HCT116 (cell line): ENCODE measurements around the gene SCFD2. TPM values are rescaled to one million over a fixed set of nuclear protein-coding genes. Genes with fewer than 3 reads are reported as not detected.

Experiments
- ATAC-seq: fragments of 200-7000 bp; cut with Tn5 transposase; 2 replicates; pipeline ENCODE4 v1.9.1; 2020; ENCODE audit warnings: mild to moderate bottlenecking, moderate library complexity
- BruUV-seq: library from RNA; stranded (reverse); fragments of 400-500 nt; replicated peaks from 2 replicates; lab custom pipeline; 2021; lab: Mats Ljungman, UMichigan
- CTCF ChIA-PET: fragments of 300-600 bp; sonication (Branson Sonifier 250); formaldehyde crosslinking; loops from one replicate; lab custom pipeline; 2021; ENCODE audit warnings: antibody characterized with exemption; lab: Charles Lee
- POLR2A ChIA-PET: fragments of 300-600, 350-600 bp; sonication (Branson Sonifier 250); formaldehyde crosslinking; loops from one replicate; lab custom pipeline; 2021; ENCODE audit warnings: antibody characterized with exemption; lab: Charles Lee
- RAD21 ChIA-PET, 2 experiments: fragments of 300-600 bp; sonication (Branson Sonifier 250); formaldehyde crosslinking; loops; one replicate each; lab custom pipeline; 2023; ENCODE audit warnings: low total read pairs in 2 of 2; ENCODE audit not compliant: uncharacterized antibody in 2 of 2, unreplicated experiment in 2 of 2, low non-redundant PET in 1 of 2; lab: Charles Lee
- DNase-seq: peaks from one replicate; pipeline ENCODE4 v3.0.0-alpha.2; 2010; ENCODE audit warnings: low read depth, low spot score
- H2AFZ ChIP-seq: fragments of 200-600 bp; shearing (Covaris generic), sonication (generic); 2 replicates; pipeline ENCODE4 v1.6.1; 2017; ENCODE audit warnings: low read depth, mixed run types, mixed read lengths, antibody characterized with exemption, low read length; ENCODE audit not compliant: poor library complexity, severe bottlenecking
- H3K27ac ChIP-seq: 2 replicates; pipeline ENCODE4 v1.5.1; 2012; ENCODE audit warnings: low read depth, low read length
- H3K27me3 ChIP-seq: fragments of 200-600 bp; sonication (generic); 2 replicates; pipeline ENCODE4 v1.6.1; 2016; ENCODE audit warnings: mixed run types, low read length, mixed read lengths; ENCODE audit not compliant: insufficient read depth
- H3K36me3 ChIP-seq, 2 experiments: fragments of 200-500 bp in 1 of 2; fragments of 200-600 bp in 1 of 2; sonication (Bioruptor generic) in 1 of 2; sonication (generic) in 1 of 2; 2 replicates each; pipeline versions ENCODE4 v1.5.1 to v1.6.1; 2014 to 2016; ENCODE audit warnings: low read length in 2 of 2, inconsistent platforms in 1 of 2, mixed read lengths in 1 of 2, mixed run types in 1 of 2; ENCODE audit not compliant: insufficient read depth in 2 of 2, control insufficient read depth in 1 of 2
- H3K4me1 ChIP-seq, 2 experiments: fragments of 200-600 bp in 1 of 2; sonication (generic) in 1 of 2; 2 replicates each; pipeline versions ENCODE4 v1.5.1 to v1.6.1; 2012 to 2017; ENCODE audit warnings: low read length in 2 of 2, inconsistent platforms in 1 of 2, mild to moderate bottlenecking in 1 of 2, mixed read lengths in 1 of 2, mixed run types in 1 of 2, moderate library complexity in 1 of 2; ENCODE audit not compliant: insufficient read depth in 2 of 2, control insufficient read depth in 1 of 2
- H3K4me2 ChIP-seq: fragments of 200-600 bp; sonication (generic); 2 replicates; pipeline ENCODE4 v1.6.1; 2017; ENCODE audit warnings: mixed run types, low read length, mixed read lengths
- H3K4me3 ChIP-seq, 2 experiments: fragments of 200-600 bp in 1 of 2; sonication (generic) in 1 of 2; replicated peaks in 1 of 2; 2 replicates each; pipeline ENCODE4 v1.5.1; 2011 to 2016; ENCODE audit warnings: low read length in 2 of 2, control low read depth in 1 of 2, low read depth in 1 of 2, mild to moderate bottlenecking in 1 of 2, mixed read lengths in 1 of 2, mixed run types in 1 of 2
- H3K79me2 ChIP-seq: fragments of 200-600 bp; sonication (generic); 2 replicates; pipeline ENCODE4 v1.6.1; 2017; ENCODE audit warnings: mild to moderate bottlenecking, mixed run types, low read length, moderate library complexity, mixed read lengths; ENCODE audit not compliant: insufficient read depth
- H3K9ac ChIP-seq: fragments of 200-600 bp; sonication (generic); 2 replicates; pipeline ENCODE4 v1.6.1; 2016; ENCODE audit warnings: low read length, mixed read lengths
- H3K9me2 ChIP-seq: fragments of 200-600 bp; sonication (generic), shearing (Covaris generic); 2 replicates; pipeline ENCODE4 v1.6.1; 2017; ENCODE audit warnings: mixed run types, mild to moderate bottlenecking, moderate library complexity; ENCODE audit not compliant: insufficient read depth
- H3K9me3 ChIP-seq, 2 experiments: fragments of 200-500 bp in 1 of 2; fragments of 200-600 bp in 1 of 2; sonication (Bioruptor generic) in 1 of 2; sonication (generic) in 1 of 2; 2 replicates each; pipeline ENCODE4 v1.6.1; 2014 to 2017; ENCODE audit warnings: low read length in 2 of 2, mixed read lengths in 2 of 2, inconsistent platforms in 1 of 2, low read depth in 1 of 2, mild to moderate bottlenecking in 1 of 2, mixed run types in 1 of 2, moderate library complexity in 1 of 2; ENCODE audit not compliant: control insufficient read depth in 1 of 2, insufficient read depth in 1 of 2
- H4K20me1 ChIP-seq: fragments of 200-600 bp; sonication (generic), shearing (Covaris generic); 2 replicates; pipeline ENCODE4 v1.6.1; 2017; ENCODE audit warnings: mixed run types, mild to moderate bottlenecking, moderate library complexity; ENCODE audit not compliant: insufficient read depth
- CBX3 ChIP-seq: IDR thresholded peaks from 2 replicates; pipeline ENCODE4 v1.6.1; 2012; ENCODE audit warnings: low read depth
- CEBPB ChIP-seq: IDR thresholded peaks from 2 replicates; pipeline ENCODE4 v1.6.1; 2012; ENCODE audit warnings: low read depth
- ELF1 ChIP-seq: IDR thresholded peaks from 2 replicates; pipeline ENCODE4 v1.6.1; 2012; ENCODE audit warnings: low read depth, borderline replicate concordance
- EZH2 ChIP-seq: fragments of 200-600 bp; sonication (generic); IDR thresholded peaks from 2 replicates; pipeline ENCODE4 v1.6.1; 2017; ENCODE audit warnings: antibody characterized with exemption, mixed run types
- EZH2phosphoT487 ChIP-seq: fragments of 200-600 bp; IDR thresholded peaks from 2 replicates; pipeline ENCODE4 v1.6.1; 2018; ENCODE audit warnings: antibody characterized with exemption, borderline replicate concordance
- FOSL1 ChIP-seq: IDR thresholded peaks from 2 replicates; pipeline ENCODE4 v1.6.1; 2012; ENCODE audit warnings: low read depth
- POLR2A ChIP-seq: IDR thresholded peaks from 2 replicates; pipeline ENCODE4 v1.7.0; 2011; ENCODE audit warnings: borderline replicate concordance; ENCODE audit not compliant: insufficient read depth, insufficient read length; ENCODE audit errors: extremely low read depth
- POLR2AphosphoS5 ChIP-seq: IDR thresholded peaks from 2 replicates; pipeline ENCODE4 v1.6.1; 2011; ENCODE audit warnings: mild to moderate bottlenecking, low read depth, low read length, moderate library complexity
- SP1 ChIP-seq: IDR thresholded peaks from 2 replicates; pipeline ENCODE4 v1.6.1; 2012; ENCODE audit warnings: low read depth
- YY1 ChIP-seq: IDR thresholded peaks from 2 replicates; pipeline ENCODE4 v1.6.1; 2011; ENCODE audit warnings: low read length, low read depth, moderate library complexity, mild to moderate bottlenecking; ENCODE audit not compliant: insufficient replicate concordance; ENCODE audit errors: extremely low read depth
- ZFX ChIP-seq: fragments of 450-650 bp; IDR thresholded peaks from 2 replicates; pipeline ENCODE4 v1.6.1; 2017
- ZNF274 ChIP-seq: fragments of 200-500 bp; sonication (Bioruptor generic); IDR thresholded peaks from 2 replicates; pipeline ENCODE4 v1.6.1; 2014; ENCODE audit warnings: mild to moderate bottlenecking, low read depth, low read length, inconsistent platforms
- intact Hi-C: fragments of 100-400 bp; cut with micrococcal nuclease; formaldehyde crosslinking; loops from 2 replicates; pipeline ENCODE4 v1.10.0; 2022
- total RNA-seq: library from RNA; stranded (reverse); gene quantifications from one replicate; pipeline ENCODE4 v1.2.1, GENCODE V29; 2021; ENCODE audit not compliant: unreplicated experiment
- TF ChIP-seq, protein P1 (sequence below): IDR thresholded peaks from 2 replicates; pipeline ENCODE4 v1.6.1; 2011; ENCODE audit warnings: mild to moderate bottlenecking, low read length, moderate library complexity; ENCODE audit not compliant: insufficient replicate concordance; ENCODE audit errors: extremely low read depth
- TF ChIP-seq, protein P2 (sequence below): IDR thresholded peaks from 2 replicates; pipeline ENCODE4 v1.6.1; 2012

Gene SCFD2
- total RNA-seq, 1 experiment from 2014 or later = 13.6 TPM

DNA sequence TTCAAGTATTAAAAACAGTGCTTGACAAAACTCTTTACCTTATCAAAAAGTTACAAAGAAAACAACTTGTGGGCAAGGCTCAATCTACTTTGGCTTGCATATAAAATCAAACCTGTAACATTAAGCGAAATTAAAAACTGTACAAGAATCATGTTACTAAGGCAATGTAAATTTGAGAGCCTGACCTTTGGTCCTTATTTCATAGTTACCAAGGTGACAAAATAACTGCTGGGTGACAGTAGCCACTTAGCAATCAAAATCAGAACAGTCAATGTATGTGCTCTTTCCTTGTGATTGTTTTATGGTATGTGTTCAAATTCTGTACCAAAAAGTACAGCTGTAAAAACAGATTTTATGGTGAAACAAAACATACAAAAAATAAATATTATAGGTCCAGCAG is 299.7 kb downstream of the SCFD2 start:
- DNase-seq (no peak), ATAC-seq (no peak)
- no TSS peak for BruUV-seq
- Histone ChIP-seq H3K27me3 (no peaks in the 10 kb centered on the region), H3K79me2 (no peaks in the 10 kb centered on the region), H3K9me2 (no peaks in the 10 kb centered on the region), H4K20me1 (no peaks in the 10 kb centered on the region), H3K27ac (no peak overlapping the region), H3K36me3 (no peaks in the 10 kb centered on the region), H3K9me3 (peaks cover 0 to 5% of the 10 kb centered on the region in 2 experiments; a peak in 1 of 4 replicates), H3K9ac (no peak overlapping the region), H2AFZ (no peak overlapping the region), H3K4me1 (no peaks in the 10 kb centered on the region)
- POLR2A ChIA-PET = no interaction called here
- intact Hi-C loops = no loop called here
- TF ChIP-seq CBX3 (no peak), EZH2 (no peak), ZNF274 (no peak), ZFX (no peak), CEBPB (no peak), POLR2AphosphoS5 (no peak), EZH2phosphoT487 (no peak), POLR2A (no peak), SP1 (no peak), FOSL1 (no peak), ELF1 (no peak), YY1 (no peak)
- TF ChIP-seq, protein P1, sequence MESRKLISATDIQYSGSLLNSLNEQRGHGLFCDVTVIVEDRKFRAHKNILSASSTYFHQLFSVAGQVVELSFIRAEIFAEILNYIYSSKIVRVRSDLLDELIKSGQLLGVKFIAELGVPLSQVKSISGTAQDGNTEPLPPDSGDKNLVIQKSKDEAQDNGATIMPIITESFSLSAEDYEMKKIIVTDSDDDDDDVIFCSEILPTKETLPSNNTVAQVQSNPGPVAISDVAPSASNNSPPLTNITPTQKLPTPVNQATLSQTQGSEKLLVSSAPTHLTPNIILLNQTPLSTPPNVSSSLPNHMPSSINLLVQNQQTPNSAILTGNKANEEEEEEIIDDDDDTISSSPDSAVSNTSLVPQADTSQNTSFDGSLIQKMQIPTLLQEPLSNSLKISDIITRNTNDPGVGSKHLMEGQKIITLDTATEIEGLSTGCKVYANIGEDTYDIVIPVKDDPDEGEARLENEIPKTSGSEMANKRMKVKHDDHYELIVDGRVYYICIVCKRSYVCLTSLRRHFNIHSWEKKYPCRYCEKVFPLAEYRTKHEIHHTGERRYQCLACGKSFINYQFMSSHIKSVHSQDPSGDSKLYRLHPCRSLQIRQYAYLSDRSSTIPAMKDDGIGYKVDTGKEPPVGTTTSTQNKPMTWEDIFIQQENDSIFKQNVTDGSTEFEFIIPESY = no peak
- TF ChIP-seq, protein P2, sequence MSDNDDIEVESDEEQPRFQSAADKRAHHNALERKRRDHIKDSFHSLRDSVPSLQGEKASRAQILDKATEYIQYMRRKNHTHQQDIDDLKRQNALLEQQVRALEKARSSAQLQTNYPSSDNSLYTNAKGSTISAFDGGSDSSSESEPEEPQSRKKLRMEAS = no peak
- TF ChIP-seq, all 23 proteins: peak for 0
- ChIA-PET CTCF (no interaction called here), RAD21 (no interaction called here)
- H3K4me3 ChIP-seq = no peak overlapping the region
- no peak overlapping the region for H3K4me2 ChIP-seq
